K562 treated with DMSO at 1 percent for 4 hours (cell line): ENCODE results near the gene ELOA2. TPM values are rescaled to one million over a fixed set of nuclear protein-coding genes. Genes with fewer than 3 reads are reported as not detected.

ENCODE experiments used
- total RNA-seq: library from RNA; unstranded; fragments of 300-600 nt; gene quantifications from 2 replicates; pipeline ENCODE4 v1.2.3, GENCODE V29; 2022; ENCODE audit not compliant: insufficient read depth

The ELOA2 gene
- total RNA-seq, result not detected in 2 replicates

GRCh38 chr18:47035156-47035671, at the start of gene ELOA2:
ELOA2 (minus strand) TSS chr18:47035621; CDS start chr18:47035264, 357 bp downstream.

Other genes with a start within 250 kb of the ELOA2 start
- gene PIAS2, start 118.1 kb downstream of the ELOA2 start, total RNA-seq, result 5.8 and 7.5 TPM in 2 replicates
- 0.82 TPM in 1 of 2 replicates, not detected in the other for gene KATNAL2, start 118.0 kb downstream of the ELOA2 start, total RNA-seq
- gene HDHD2, start 114.9 kb upstream of the ELOA2 start, total RNA-seq, result 19.0 and 24.0 TPM in 2 replicates
- 9.1 and 11.3 TPM in 2 replicates for gene IER3IP1, start 140.7 kb upstream of the ELOA2 start, total RNA-seq
- not detected in 2 replicates for gene SKOR2, start 216.0 kb upstream of the ELOA2 start, total RNA-seq